HCT116 (cell line): ENCODE measurements around the gene CABLES1. TPM values are rescaled to one million over a fixed set of nuclear protein-coding genes. Genes with fewer than 3 reads are reported as not detected.

ENCODE experiments used
- ATAC-seq: fragments of 200-7000 bp; cut with Tn5 transposase; 2 replicates; pipeline ENCODE4 v1.9.1; 2020; ENCODE audit warnings: mild to moderate bottlenecking, moderate library complexity
- BruUV-seq: library from RNA; stranded (reverse); fragments of 400-500 nt; replicated peaks from 2 replicates; lab custom pipeline; 2021; lab: Mats Ljungman, UMichigan
- CTCF ChIA-PET: fragments of 300-600 bp; sonication (Branson Sonifier 250); formaldehyde crosslinking; loops from one replicate; lab custom pipeline; 2021; ENCODE audit warnings: antibody characterized with exemption; lab: Charles Lee
- POLR2A ChIA-PET: fragments of 300-600, 350-600 bp; sonication (Branson Sonifier 250); formaldehyde crosslinking; loops from one replicate; lab custom pipeline; 2021; ENCODE audit warnings: antibody characterized with exemption; lab: Charles Lee
- RAD21 ChIA-PET, 2 experiments: fragments of 300-600 bp; sonication (Branson Sonifier 250); formaldehyde crosslinking; loops; one replicate each; lab custom pipeline; 2023; ENCODE audit warnings: low total read pairs in 2 of 2; ENCODE audit not compliant: uncharacterized antibody in 2 of 2, unreplicated experiment in 2 of 2, low non-redundant PET in 1 of 2; lab: Charles Lee
- DNase-seq: peaks from one replicate; pipeline ENCODE4 v3.0.0-alpha.2; 2010; ENCODE audit warnings: low read depth, low spot score
- H2AFZ ChIP-seq: fragments of 200-600 bp; shearing (Covaris generic), sonication (generic); 2 replicates; pipeline ENCODE4 v1.6.1; 2017; ENCODE audit warnings: low read depth, mixed run types, mixed read lengths, antibody characterized with exemption, low read length; ENCODE audit not compliant: poor library complexity, severe bottlenecking
- H3K27ac ChIP-seq: 2 replicates; pipeline ENCODE4 v1.5.1; 2012; ENCODE audit warnings: low read depth, low read length
- H3K27me3 ChIP-seq: fragments of 200-600 bp; sonication (generic); 2 replicates; pipeline ENCODE4 v1.6.1; 2016; ENCODE audit warnings: mixed run types, low read length, mixed read lengths; ENCODE audit not compliant: insufficient read depth
- H3K36me3 ChIP-seq, 2 experiments: fragments of 200-500 bp in 1 of 2; fragments of 200-600 bp in 1 of 2; sonication (Bioruptor generic) in 1 of 2; sonication (generic) in 1 of 2; 2 replicates each; pipeline versions ENCODE4 v1.5.1 to v1.6.1; 2014 to 2016; ENCODE audit warnings: low read length in 2 of 2, inconsistent platforms in 1 of 2, mixed read lengths in 1 of 2, mixed run types in 1 of 2; ENCODE audit not compliant: insufficient read depth in 2 of 2, control insufficient read depth in 1 of 2
- H3K4me1 ChIP-seq, 2 experiments: fragments of 200-600 bp in 1 of 2; sonication (generic) in 1 of 2; 2 replicates each; pipeline versions ENCODE4 v1.5.1 to v1.6.1; 2012 to 2017; ENCODE audit warnings: low read length in 2 of 2, inconsistent platforms in 1 of 2, mild to moderate bottlenecking in 1 of 2, mixed read lengths in 1 of 2, mixed run types in 1 of 2, moderate library complexity in 1 of 2; ENCODE audit not compliant: insufficient read depth in 2 of 2, control insufficient read depth in 1 of 2
- H3K4me2 ChIP-seq: fragments of 200-600 bp; sonication (generic); 2 replicates; pipeline ENCODE4 v1.6.1; 2017; ENCODE audit warnings: mixed run types, low read length, mixed read lengths
- H3K4me3 ChIP-seq, 2 experiments: fragments of 200-600 bp in 1 of 2; sonication (generic) in 1 of 2; replicated peaks in 1 of 2; 2 replicates each; pipeline ENCODE4 v1.5.1; 2011 to 2016; ENCODE audit warnings: low read length in 2 of 2, control low read depth in 1 of 2, low read depth in 1 of 2, mild to moderate bottlenecking in 1 of 2, mixed read lengths in 1 of 2, mixed run types in 1 of 2
- H3K79me2 ChIP-seq: fragments of 200-600 bp; sonication (generic); 2 replicates; pipeline ENCODE4 v1.6.1; 2017; ENCODE audit warnings: mild to moderate bottlenecking, mixed run types, low read length, moderate library complexity, mixed read lengths; ENCODE audit not compliant: insufficient read depth
- H3K9ac ChIP-seq: fragments of 200-600 bp; sonication (generic); 2 replicates; pipeline ENCODE4 v1.6.1; 2016; ENCODE audit warnings: low read length, mixed read lengths
- H3K9me2 ChIP-seq: fragments of 200-600 bp; sonication (generic), shearing (Covaris generic); 2 replicates; pipeline ENCODE4 v1.6.1; 2017; ENCODE audit warnings: mixed run types, mild to moderate bottlenecking, moderate library complexity; ENCODE audit not compliant: insufficient read depth
- H3K9me3 ChIP-seq, 2 experiments: fragments of 200-500 bp in 1 of 2; fragments of 200-600 bp in 1 of 2; sonication (Bioruptor generic) in 1 of 2; sonication (generic) in 1 of 2; 2 replicates each; pipeline ENCODE4 v1.6.1; 2014 to 2017; ENCODE audit warnings: low read length in 2 of 2, mixed read lengths in 2 of 2, inconsistent platforms in 1 of 2, low read depth in 1 of 2, mild to moderate bottlenecking in 1 of 2, mixed run types in 1 of 2, moderate library complexity in 1 of 2; ENCODE audit not compliant: control insufficient read depth in 1 of 2, insufficient read depth in 1 of 2
- H4K20me1 ChIP-seq: fragments of 200-600 bp; sonication (generic), shearing (Covaris generic); 2 replicates; pipeline ENCODE4 v1.6.1; 2017; ENCODE audit warnings: mixed run types, mild to moderate bottlenecking, moderate library complexity; ENCODE audit not compliant: insufficient read depth
- CBX3 ChIP-seq: IDR thresholded peaks from 2 replicates; pipeline ENCODE4 v1.6.1; 2012; ENCODE audit warnings: low read depth
- EGR1 ChIP-seq: IDR thresholded peaks from 2 replicates; pipeline ENCODE4 v1.6.1; 2012; ENCODE audit warnings: low read depth
- ELF1 ChIP-seq: IDR thresholded peaks from 2 replicates; pipeline ENCODE4 v1.6.1; 2012; ENCODE audit warnings: low read depth, borderline replicate concordance
- EZH2 ChIP-seq: fragments of 200-600 bp; sonication (generic); IDR thresholded peaks from 2 replicates; pipeline ENCODE4 v1.6.1; 2017; ENCODE audit warnings: antibody characterized with exemption, mixed run types
- EZH2phosphoT487 ChIP-seq: fragments of 200-600 bp; IDR thresholded peaks from 2 replicates; pipeline ENCODE4 v1.6.1; 2018; ENCODE audit warnings: antibody characterized with exemption, borderline replicate concordance
- POLR2AphosphoS5 ChIP-seq: IDR thresholded peaks from 2 replicates; pipeline ENCODE4 v1.6.1; 2011; ENCODE audit warnings: mild to moderate bottlenecking, low read depth, low read length, moderate library complexity
- RAD21 ChIP-seq: IDR thresholded peaks from 2 replicates; pipeline ENCODE4 v1.6.1; 2012; ENCODE audit warnings: low read depth, mild to moderate bottlenecking
- SIN3A ChIP-seq: IDR thresholded peaks from 2 replicates; pipeline ENCODE4 v1.6.1; 2012; ENCODE audit warnings: low read depth
- SRF ChIP-seq: IDR thresholded peaks from 2 replicates; pipeline ENCODE4 v1.6.1; 2012; ENCODE audit warnings: low read depth
- TCF7L2 ChIP-seq: IDR thresholded peaks from 2 replicates; pipeline ENCODE4 v1.7.0; 2011; ENCODE audit warnings: borderline replicate concordance, inconsistent platforms; ENCODE audit not compliant: insufficient read depth, insufficient read length; ENCODE audit errors: extremely low read depth
- ZNF274 ChIP-seq: fragments of 200-500 bp; sonication (Bioruptor generic); IDR thresholded peaks from 2 replicates; pipeline ENCODE4 v1.6.1; 2014; ENCODE audit warnings: mild to moderate bottlenecking, low read depth, low read length, inconsistent platforms
- intact Hi-C: fragments of 100-400 bp; cut with micrococcal nuclease; formaldehyde crosslinking; loops from 2 replicates; pipeline ENCODE4 v1.10.0; 2022
- total RNA-seq: library from RNA; stranded (reverse); gene quantifications from one replicate; pipeline ENCODE4 v1.2.1, GENCODE V29; 2021; ENCODE audit not compliant: unreplicated experiment
- TF ChIP-seq, protein P1 (sequence below): IDR thresholded peaks from 2 replicates; pipeline ENCODE4 v1.6.1; 2011; ENCODE audit warnings: mild to moderate bottlenecking, low read length, moderate library complexity; ENCODE audit not compliant: insufficient replicate concordance; ENCODE audit errors: extremely low read depth
- TF ChIP-seq, protein P2 (sequence below), 3 experiments: fragments of 200-600 bp in 1 of 3; sonication (generic) in 1 of 3; IDR thresholded peaks in 2 of 3; conservative IDR thresholded peaks in 1 of 3; 2 replicates each; pipeline ENCODE4 v1.5.1; 2012 to 2017; ENCODE audit warnings: low read depth in 2 of 3, low read length in 2 of 3, antibody characterized with exemption in 1 of 3, borderline replicate concordance in 1 of 3, control low read depth in 1 of 3, mild to moderate bottlenecking in 1 of 3, mixed read lengths in 1 of 3, mixed run types in 1 of 3, moderate library complexity in 1 of 3; ENCODE audit not compliant: insufficient read depth in 1 of 3
- TF ChIP-seq, protein P3 (sequence below): IDR thresholded peaks from 2 replicates; pipeline ENCODE4 v1.6.1; 2012
- TF ChIP-seq, protein P4 (sequence below): IDR thresholded peaks from 2 replicates; pipeline ENCODE4 v1.6.1; 2012

Gene CABLES1
- total RNA-seq, 1 experiment from 2014 or later: 7.7 TPM

DNA sequence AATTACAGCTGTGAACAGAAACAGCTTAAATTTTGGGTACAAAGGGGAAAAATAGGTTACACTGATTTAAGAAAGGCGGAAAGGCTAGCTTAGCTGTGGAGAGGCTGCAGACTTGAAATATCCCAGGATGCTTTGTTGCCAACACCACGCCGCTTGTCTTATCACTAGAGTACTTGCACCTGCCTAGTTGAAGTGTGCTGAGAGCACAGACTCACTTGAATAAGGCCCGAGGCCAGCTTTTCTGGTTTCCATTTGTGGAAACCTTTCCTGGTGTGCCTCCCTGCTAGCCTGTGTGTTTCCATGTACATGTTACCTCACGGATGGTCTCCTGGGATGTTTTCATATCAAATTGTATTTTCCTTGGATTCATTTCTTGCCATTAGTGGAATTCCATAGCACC, 3.2 kb downstream of the CABLES1 start:
- intact Hi-C loops: no loop called here
- H3K9ac ChIP-seq: no peak overlapping the region
- RAD21 ChIA-PET: no interaction called here
- H3K27me3 ChIP-seq: no peaks in the 10 kb centered on the region
- POLR2A ChIA-PET: no interaction called here
- no peaks in the 10 kb centered on the region for H3K36me3 ChIP-seq
- H3K4me3 ChIP-seq: no peak overlapping the region
- no peak for DNase-seq
- TF ChIP-seq CBX3: no peak
- TF ChIP-seq POLR2AphosphoS5: no peak
- TF ChIP-seq ZNF274: no peak
- no peak for TF ChIP-seq SRF
- TF ChIP-seq EZH2: no peak
- no peak for TF ChIP-seq SIN3A
- TF ChIP-seq, protein P1, sequence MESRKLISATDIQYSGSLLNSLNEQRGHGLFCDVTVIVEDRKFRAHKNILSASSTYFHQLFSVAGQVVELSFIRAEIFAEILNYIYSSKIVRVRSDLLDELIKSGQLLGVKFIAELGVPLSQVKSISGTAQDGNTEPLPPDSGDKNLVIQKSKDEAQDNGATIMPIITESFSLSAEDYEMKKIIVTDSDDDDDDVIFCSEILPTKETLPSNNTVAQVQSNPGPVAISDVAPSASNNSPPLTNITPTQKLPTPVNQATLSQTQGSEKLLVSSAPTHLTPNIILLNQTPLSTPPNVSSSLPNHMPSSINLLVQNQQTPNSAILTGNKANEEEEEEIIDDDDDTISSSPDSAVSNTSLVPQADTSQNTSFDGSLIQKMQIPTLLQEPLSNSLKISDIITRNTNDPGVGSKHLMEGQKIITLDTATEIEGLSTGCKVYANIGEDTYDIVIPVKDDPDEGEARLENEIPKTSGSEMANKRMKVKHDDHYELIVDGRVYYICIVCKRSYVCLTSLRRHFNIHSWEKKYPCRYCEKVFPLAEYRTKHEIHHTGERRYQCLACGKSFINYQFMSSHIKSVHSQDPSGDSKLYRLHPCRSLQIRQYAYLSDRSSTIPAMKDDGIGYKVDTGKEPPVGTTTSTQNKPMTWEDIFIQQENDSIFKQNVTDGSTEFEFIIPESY: no peak
- TF ChIP-seq EZH2phosphoT487: no peak
- TF ChIP-seq, protein P2, sequence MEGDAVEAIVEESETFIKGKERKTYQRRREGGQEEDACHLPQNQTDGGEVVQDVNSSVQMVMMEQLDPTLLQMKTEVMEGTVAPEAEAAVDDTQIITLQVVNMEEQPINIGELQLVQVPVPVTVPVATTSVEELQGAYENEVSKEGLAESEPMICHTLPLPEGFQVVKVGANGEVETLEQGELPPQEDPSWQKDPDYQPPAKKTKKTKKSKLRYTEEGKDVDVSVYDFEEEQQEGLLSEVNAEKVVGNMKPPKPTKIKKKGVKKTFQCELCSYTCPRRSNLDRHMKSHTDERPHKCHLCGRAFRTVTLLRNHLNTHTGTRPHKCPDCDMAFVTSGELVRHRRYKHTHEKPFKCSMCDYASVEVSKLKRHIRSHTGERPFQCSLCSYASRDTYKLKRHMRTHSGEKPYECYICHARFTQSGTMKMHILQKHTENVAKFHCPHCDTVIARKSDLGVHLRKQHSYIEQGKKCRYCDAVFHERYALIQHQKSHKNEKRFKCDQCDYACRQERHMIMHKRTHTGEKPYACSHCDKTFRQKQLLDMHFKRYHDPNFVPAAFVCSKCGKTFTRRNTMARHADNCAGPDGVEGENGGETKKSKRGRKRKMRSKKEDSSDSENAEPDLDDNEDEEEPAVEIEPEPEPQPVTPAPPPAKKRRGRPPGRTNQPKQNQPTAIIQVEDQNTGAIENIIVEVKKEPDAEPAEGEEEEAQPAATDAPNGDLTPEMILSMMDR (IDR thresholded peaks at IDR 0.05 in 2 of 3, conservative IDR thresholded peaks at IDR 0.05 in 1 of 3; ENCODE audit: borderline replicate concordance in 1 of 3, insufficient read depth in 1 of 3, low read depth in 2 of 3, low read length in 2 of 3): no peak
- TF ChIP-seq ELF1: no peak
- no peak for TF ChIP-seq TCF7L2
- TF ChIP-seq, protein P3, sequence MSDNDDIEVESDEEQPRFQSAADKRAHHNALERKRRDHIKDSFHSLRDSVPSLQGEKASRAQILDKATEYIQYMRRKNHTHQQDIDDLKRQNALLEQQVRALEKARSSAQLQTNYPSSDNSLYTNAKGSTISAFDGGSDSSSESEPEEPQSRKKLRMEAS: no peak
- TF ChIP-seq, protein P4, sequence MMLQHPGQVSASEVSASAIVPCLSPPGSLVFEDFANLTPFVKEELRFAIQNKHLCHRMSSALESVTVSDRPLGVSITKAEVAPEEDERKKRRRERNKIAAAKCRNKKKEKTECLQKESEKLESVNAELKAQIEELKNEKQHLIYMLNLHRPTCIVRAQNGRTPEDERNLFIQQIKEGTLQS: no peak
- no peak for TF ChIP-seq RAD21
- no peak for TF ChIP-seq EGR1
- TF ChIP-seq, all 23 proteins: peak for 0
- H4K20me1 ChIP-seq: no peaks in the 10 kb centered on the region
- CTCF ChIA-PET: interaction anchor here (0.7 kb wide), 1 partner anchor 1458 kb away, joined by 4 read pairs; no protein-coding TSS in a partner anchor
- H3K27ac ChIP-seq: no peak overlapping the region
- H3K4me1 ChIP-seq: peaks cover 41 to 58% of the 10 kb centered on the region in 2 experiments
- peaks cover 5% of the 10 kb centered on the region; the same call in 1 of the 2 replicates for H3K79me2 ChIP-seq
- BruUV-seq: no TSS peak
- H3K9me3 ChIP-seq: no peaks in the 10 kb centered on the region
- no peak overlapping the region for H3K4me2 ChIP-seq
- no peak for ATAC-seq
- no peak overlapping the region for H2AFZ ChIP-seq
- H3K9me2 ChIP-seq: no peaks in the 10 kb centered on the region
